Osteoblast (primary cell): ENCODE data around the gene NGB. TPM values are rescaled to one million over a fixed set of nuclear protein-coding genes. Genes with fewer than 3 reads are reported as not detected.

Experiments
- DNase-seq: peaks from one replicate; pipeline ENCODE4 v3.0.0; 2011; ENCODE audit warnings: low spot score, mixed read lengths; ENCODE audit not compliant: insufficient read length; ENCODE audit errors: missing footprints
- H2AFZ ChIP-seq: 2 replicates; pipeline ENCODE4 v1.6.0; 2011; ENCODE audit warnings: mild to moderate bottlenecking, low read length
- H3K27ac ChIP-seq: 2 replicates; pipeline ENCODE4 v1.5.1; 2011; ENCODE audit warnings: mild to moderate bottlenecking, low read depth, low read length, moderate library complexity
- H3K27me3 ChIP-seq: 2 replicates; pipeline ENCODE4 v1.6.0; 2012; ENCODE audit warnings: mild to moderate bottlenecking, control low read depth, inconsistent platforms, low read length, moderate library complexity; ENCODE audit not compliant: insufficient read depth
- H3K36me3 ChIP-seq: 2 replicates; pipeline ENCODE4 v1.5.1; 2011; ENCODE audit warnings: mild to moderate bottlenecking, low read length, control low read depth, moderate library complexity; ENCODE audit not compliant: insufficient read depth
- H3K4me1 ChIP-seq: 2 replicates; pipeline ENCODE4 v1.5.1; 2011; ENCODE audit warnings: mild to moderate bottlenecking, low read length, control low read depth, moderate library complexity; ENCODE audit not compliant: insufficient read depth
- H3K4me2 ChIP-seq: 2 replicates; pipeline ENCODE4 v1.6.0; 2011; ENCODE audit warnings: mild to moderate bottlenecking, low read length; ENCODE audit not compliant: insufficient read depth
- H3K4me3 ChIP-seq: fragments of 200-600 bp; sonication (generic); 3 replicates; pipeline ENCODE4 v1.5.1; 2012; ENCODE audit warnings: mild to moderate bottlenecking, low read length, inconsistent platforms; ENCODE audit not compliant: insufficient read depth
- H3K79me2 ChIP-seq: 2 replicates; pipeline ENCODE4 v1.6.0; 2012; ENCODE audit warnings: mild to moderate bottlenecking, low read length, control low read depth, inconsistent platforms; ENCODE audit not compliant: insufficient read depth
- H3K9me3 ChIP-seq: 2 replicates; pipeline ENCODE4 v1.5.1; 2011; ENCODE audit warnings: low read depth, low read length, control low read depth
- H4K20me1 ChIP-seq: 2 replicates; pipeline ENCODE4 v1.6.0; 2012; ENCODE audit warnings: mild to moderate bottlenecking, low read length, control low read depth; ENCODE audit not compliant: insufficient read depth
- CTCF ChIP-seq: IDR thresholded peaks from 2 replicates; pipeline ENCODE4 v1.5.1; 2011; ENCODE audit warnings: mild to moderate bottlenecking, low read depth, low read length, moderate library complexity; ENCODE audit errors: extremely low read depth
- total RNA-seq: library from RNA; depleted of rRNA; stranded (reverse); fragments of >200 nt; gene quantifications from 2 replicates; pipeline ENCODE4 v1.2.3, GENCODE V29; 2012

NGB gene
- total RNA-seq, 1 donor, result not detected

- H3K4me1 ChIP-seq, result peaks cover 20% of the 10 kb centered on the region
- no peaks in the 10 kb centered on the region for H3K9me3 ChIP-seq
- H3K36me3 ChIP-seq, result peaks cover 16% of the 10 kb centered on the region
- H4K20me1 ChIP-seq, result peaks cover 8% of the 10 kb centered on the region
- no peaks in the 10 kb centered on the region for H3K79me2 ChIP-seq
- H3K4me3 ChIP-seq, result no peak overlapping the region
- H3K4me2 ChIP-seq, result no peak overlapping the region
- no peak for DNase-seq
- no peak for TF ChIP-seq CTCF
- no peaks in the 10 kb centered on the region for H3K27me3 ChIP-seq
- H2AFZ ChIP-seq, result no peak overlapping the region
- H3K27ac ChIP-seq, result no peak overlapping the region
These were observed 28.8 kb upstream of the NGB start for GRCh38 chr14:77299771-77300170.

GRCh38 chr14:77296906-77297305 lies 25.9 kb upstream of the NGB start:
- Histone ChIP-seq H3K4me1 (no peaks in the 10 kb centered on the region), H3K36me3 (peaks cover 14% of the 10 kb centered on the region), H4K20me1 (no peaks in the 10 kb centered on the region), H2AFZ (no peak overlapping the region), H3K4me2 (no peak overlapping the region), H3K27me3 (no peaks in the 10 kb centered on the region), H3K79me2 (no peaks in the 10 kb centered on the region), H3K9me3 (no peaks in the 10 kb centered on the region), H3K27ac (no peak overlapping the region), H3K4me3 (no peak overlapping the region)
- DNase-seq, result no peak
- no peak for TF ChIP-seq CTCF

DNA sequence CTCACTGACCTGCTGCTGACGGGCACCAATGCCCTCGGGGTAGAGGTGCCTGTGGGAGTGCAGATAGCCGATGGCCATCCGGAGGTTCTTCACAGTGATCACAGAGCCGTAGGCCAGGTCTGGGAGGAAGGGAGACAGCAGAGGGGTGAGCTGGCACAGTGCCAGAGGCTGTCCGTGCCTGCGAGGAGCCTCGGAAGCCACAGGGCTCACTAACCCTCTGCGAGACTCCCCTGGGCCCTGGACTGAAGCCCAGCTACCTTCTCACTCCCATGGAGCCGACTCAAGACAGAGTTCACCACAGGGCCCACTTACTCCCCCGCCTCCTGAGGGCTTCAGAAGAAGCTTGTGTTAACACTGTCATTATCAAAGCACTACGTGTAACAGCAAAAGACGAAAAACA lies 25.1 kb upstream of the NGB start:
- Histone ChIP-seq H3K36me3 (peaks cover 14% of the 10 kb centered on the region), H2AFZ (no peak overlapping the region), H3K4me3 (no peak overlapping the region), H3K4me1 (no peaks in the 10 kb centered on the region), H3K27me3 (no peaks in the 10 kb centered on the region), H3K9me3 (no peaks in the 10 kb centered on the region), H3K27ac (no peak overlapping the region), H3K79me2 (no peaks in the 10 kb centered on the region), H4K20me1 (no peaks in the 10 kb centered on the region), H3K4me2 (no peak overlapping the region)
- DNase-seq, result no peak
- no peak for TF ChIP-seq CTCF

- Histone ChIP-seq H3K27ac (no peak overlapping the region), H2AFZ (no peak overlapping the region), H3K4me1 (no peaks in the 10 kb centered on the region), H3K27me3 (no peaks in the 10 kb centered on the region), H3K36me3 (peaks cover 14% of the 10 kb centered on the region), H3K9me3 (no peaks in the 10 kb centered on the region), H3K4me3 (no peak overlapping the region), H3K4me2 (no peak overlapping the region), H3K79me2 (no peaks in the 10 kb centered on the region), H4K20me1 (no peaks in the 10 kb centered on the region)
- TF ChIP-seq CTCF, result no peak
- no peak for DNase-seq
These were observed 19.7 kb upstream of the NGB start for GRCh38 chr14:77290705-77291104.
